ENCODE results near the gene CCR5. TPM values are rescaled to one million over a fixed set of nuclear protein-coding genes. Genes with fewer than 3 reads are reported as not detected.
"Not testable (repeated sequence)": the region's sequence is repeated elsewhere in the genome, so short reads cannot be mapped to it uniquely, and the experiment has no call there.

Gene CCR5
- total RNA-seq, 1 donor from 2014 or later: 0.22 TPM

DNA sequence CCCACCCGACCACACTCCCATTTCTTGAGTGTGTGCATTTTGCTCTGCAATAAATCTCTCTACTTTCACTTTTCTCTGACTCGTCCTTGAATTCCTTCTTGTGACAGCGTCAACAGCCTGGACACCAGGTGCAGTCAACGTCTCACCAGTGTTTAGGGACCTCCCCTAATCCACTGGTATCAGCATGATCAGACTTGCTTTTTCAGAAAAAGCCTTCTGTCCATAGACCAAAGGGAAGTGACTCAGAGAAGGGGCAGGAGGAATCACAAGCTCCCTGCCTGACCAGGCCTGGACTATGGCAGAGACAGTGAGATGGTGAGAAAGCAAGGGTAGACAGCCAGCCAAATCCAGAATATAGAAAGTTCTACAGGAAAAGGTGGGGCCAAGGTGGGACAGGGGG lies 15.5 kb downstream of the CCR5 start:
- no peak for DNase-seq (ENCODE audit: extremely low spot score, unreplicated experiment)
- Mint-ChIP-seq H3K4me3 (no peak overlapping the region), H3K9me3 (no peaks in the 10 kb centered on the region), H3K27me3 (peaks cover 5% of the 10 kb centered on the region), H3K36me3 (no peaks in the 10 kb centered on the region), H3K27ac (peak overlapping the region; percentile 73), H3K4me1 (ENCODE audit: unreplicated experiment) (peaks cover 5% of the 10 kb centered on the region)
- TF ChIP-seq, protein P1, sequence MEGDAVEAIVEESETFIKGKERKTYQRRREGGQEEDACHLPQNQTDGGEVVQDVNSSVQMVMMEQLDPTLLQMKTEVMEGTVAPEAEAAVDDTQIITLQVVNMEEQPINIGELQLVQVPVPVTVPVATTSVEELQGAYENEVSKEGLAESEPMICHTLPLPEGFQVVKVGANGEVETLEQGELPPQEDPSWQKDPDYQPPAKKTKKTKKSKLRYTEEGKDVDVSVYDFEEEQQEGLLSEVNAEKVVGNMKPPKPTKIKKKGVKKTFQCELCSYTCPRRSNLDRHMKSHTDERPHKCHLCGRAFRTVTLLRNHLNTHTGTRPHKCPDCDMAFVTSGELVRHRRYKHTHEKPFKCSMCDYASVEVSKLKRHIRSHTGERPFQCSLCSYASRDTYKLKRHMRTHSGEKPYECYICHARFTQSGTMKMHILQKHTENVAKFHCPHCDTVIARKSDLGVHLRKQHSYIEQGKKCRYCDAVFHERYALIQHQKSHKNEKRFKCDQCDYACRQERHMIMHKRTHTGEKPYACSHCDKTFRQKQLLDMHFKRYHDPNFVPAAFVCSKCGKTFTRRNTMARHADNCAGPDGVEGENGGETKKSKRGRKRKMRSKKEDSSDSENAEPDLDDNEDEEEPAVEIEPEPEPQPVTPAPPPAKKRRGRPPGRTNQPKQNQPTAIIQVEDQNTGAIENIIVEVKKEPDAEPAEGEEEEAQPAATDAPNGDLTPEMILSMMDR (conservative IDR thresholded peaks at IDR 0.05): no peak

DNA sequence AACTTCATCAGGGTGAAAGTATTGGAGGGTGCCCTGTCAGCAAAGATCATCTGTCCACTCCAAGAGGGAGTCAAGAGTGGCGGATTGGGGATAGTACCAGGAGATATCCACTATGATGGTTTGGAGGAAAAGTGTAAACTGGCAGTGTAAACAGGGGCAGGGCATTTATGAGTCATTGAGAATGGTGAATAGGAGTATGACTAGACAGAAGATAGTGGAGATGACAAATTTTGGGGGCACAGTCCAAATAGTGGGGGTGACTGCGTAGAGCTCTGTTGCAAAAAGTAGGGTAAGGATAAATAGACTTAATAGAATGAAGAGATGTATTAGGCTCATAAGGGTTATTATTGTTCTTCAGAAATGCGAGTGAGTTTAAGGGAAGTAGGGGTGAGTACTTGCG lies 18.1 kb downstream of the CCR5 start:
- not testable (repeated sequence) for DNase-seq (ENCODE audit: extremely low spot score, unreplicated experiment); H3K27ac Mint-ChIP-seq; H3K4me3 Mint-ChIP-seq; H3K4me1 Mint-ChIP-seq (ENCODE audit: unreplicated experiment); H3K27me3 Mint-ChIP-seq; H3K9me3 Mint-ChIP-seq; H3K36me3 Mint-ChIP-seq

DNA sequence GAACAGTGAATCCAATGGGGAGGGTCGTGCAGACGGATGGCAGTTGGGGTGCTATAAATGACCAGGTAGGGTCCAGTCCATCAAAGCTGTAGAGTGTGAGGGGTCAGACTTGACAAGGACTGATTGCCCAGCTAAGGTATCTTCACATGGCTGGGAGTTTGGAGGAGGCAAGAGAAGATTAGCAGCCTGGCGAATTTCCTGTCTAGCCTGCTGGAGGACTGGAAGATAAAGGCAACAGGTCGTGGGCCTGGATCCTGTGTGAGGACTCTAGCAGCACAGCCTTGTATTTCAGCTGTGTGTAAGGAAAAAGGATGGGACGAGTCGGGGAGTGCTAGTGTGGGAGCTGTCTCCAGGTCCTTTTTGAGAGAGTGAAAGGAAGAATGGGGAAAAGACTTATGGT lies 18.6 kb downstream of the CCR5 start:
- Mint-ChIP-seq H3K4me3 (no peak overlapping the region), H3K27me3 (peaks cover under 1% of the 10 kb centered on the region), H3K9me3 (peaks cover 6% of the 10 kb centered on the region), H3K27ac (no peak overlapping the region), H3K4me1 (ENCODE audit: unreplicated experiment) (peaks cover 5% of the 10 kb centered on the region), H3K36me3 (no peaks in the 10 kb centered on the region)
- TF ChIP-seq, protein P1 (conservative IDR thresholded peaks at IDR 0.05): no peak
- DNase-seq (ENCODE audit: extremely low spot score, unreplicated experiment): no peak

DNA sequence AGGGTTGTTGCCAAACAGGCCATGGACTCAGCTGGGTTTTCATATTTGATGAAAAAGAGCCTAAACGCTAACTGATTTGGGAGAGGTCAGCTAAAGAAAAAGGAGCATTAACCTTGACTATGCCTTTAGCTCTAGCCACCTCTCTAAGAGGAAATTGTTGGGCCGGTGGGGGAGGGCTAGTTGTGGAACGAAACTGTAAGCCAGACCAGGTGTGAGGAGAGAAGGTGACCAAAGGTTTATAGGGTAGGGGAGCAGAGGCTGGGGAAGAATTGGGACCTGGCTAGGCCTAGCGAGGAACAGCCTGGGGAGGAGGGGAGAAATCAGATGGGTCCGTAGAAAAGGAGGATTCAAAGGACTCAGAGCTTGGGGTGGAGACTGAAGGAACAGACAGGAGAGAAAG lies 20.8 kb downstream of the CCR5 start:
- not testable (repeated sequence) for DNase-seq (ENCODE audit: extremely low spot score, unreplicated experiment); H3K36me3 Mint-ChIP-seq; H3K27ac Mint-ChIP-seq; H3K4me3 Mint-ChIP-seq; H3K9me3 Mint-ChIP-seq; H3K4me1 Mint-ChIP-seq (ENCODE audit: unreplicated experiment)
- peaks cover 10% of the 10 kb centered on the region for H3K27me3 Mint-ChIP-seq

DNA sequence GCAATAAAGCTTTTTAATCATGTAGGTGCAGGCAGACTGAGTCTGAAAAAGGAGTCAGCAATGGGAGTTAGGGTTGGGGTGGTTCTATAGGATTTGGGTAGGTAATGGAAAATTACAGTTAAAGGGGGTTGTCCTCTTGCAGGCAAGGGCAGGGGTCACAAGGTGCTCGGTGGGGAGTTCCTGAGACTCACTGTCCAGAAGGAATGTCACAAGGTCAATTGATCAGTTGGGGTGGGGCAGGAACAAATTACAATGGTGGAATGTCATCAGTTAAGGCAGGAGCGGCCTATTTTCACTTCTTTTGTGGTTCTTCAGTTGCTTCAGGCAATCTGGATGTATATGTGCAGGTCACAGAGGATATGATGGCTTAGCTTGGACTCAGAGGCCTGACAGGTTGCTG lies 22.3 kb downstream of the CCR5 start:
- Mint-ChIP-seq H3K27ac (no peak overlapping the region), H3K4me1 (ENCODE audit: unreplicated experiment) (no peaks in the 10 kb centered on the region), H3K27me3 (peaks cover 13% of the 10 kb centered on the region), H3K9me3 (peaks cover 6% of the 10 kb centered on the region), H3K36me3 (no peaks in the 10 kb centered on the region), H3K4me3 (no peak overlapping the region)
- DNase-seq (ENCODE audit: extremely low spot score, unreplicated experiment): no peak
- TF ChIP-seq, protein P1 (conservative IDR thresholded peaks at IDR 0.05): no peak

DNA sequence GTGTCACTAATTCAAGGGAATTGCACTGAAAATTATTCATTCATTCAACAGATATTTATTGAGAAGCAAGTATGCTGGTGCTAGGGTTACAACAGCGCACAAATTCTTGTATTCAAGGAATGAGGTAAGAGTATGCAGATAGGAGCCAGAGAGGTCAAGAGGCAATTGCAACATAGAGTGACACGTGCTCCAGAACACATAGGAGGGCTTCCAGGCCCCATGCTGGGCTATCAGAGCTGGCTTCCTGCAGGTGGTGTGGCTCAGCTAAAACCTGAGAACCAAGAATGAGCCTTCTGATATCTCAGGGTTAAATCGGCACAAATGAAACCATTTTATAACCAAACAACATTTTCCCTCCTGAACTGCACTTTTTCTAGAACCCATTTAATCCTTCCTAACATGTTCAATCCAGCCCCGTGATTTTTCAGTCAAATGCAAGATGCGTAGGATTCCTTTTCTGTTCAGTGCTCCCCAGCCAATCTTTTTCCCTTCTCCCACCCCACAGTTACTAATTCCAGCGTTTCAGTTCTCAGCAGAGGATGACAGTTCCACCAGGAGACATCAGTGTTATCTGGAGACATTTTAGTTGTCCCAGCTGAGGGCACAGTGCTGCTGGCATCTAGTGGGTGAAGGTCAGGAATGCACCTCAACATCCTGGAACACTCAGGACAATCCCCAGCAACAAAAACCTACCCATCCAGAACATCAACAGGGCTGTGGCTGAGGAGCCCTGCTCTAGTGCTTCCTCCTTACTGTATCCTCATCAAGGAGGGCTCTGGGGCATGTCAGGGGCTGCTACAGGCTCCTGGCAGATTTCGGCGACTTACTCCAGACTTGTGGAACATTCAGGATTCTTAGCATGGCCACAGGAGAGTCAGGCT lies 23.0 kb downstream of the CCR5 start:
- Mint-ChIP-seq H3K4me1 (ENCODE audit: unreplicated experiment) (no peaks in the 10 kb centered on the region), H3K27ac (no peak overlapping the region), H3K9me3 (peaks cover 6% of the 10 kb centered on the region), H3K36me3 (no peaks in the 10 kb centered on the region), H3K4me3 (no peak overlapping the region), H3K27me3 (peaks cover 13% of the 10 kb centered on the region)
- TF ChIP-seq, protein P1 (conservative IDR thresholded peaks at IDR 0.05): no peak
- DNase-seq (ENCODE audit: extremely low spot score, unreplicated experiment): no peak

Measured in type B pancreatic cell (in vitro differentiated cells).